ENCODE measurements around the gene CCDC185. TPM values are rescaled to one million over a fixed set of nuclear protein-coding genes. Genes with fewer than 3 reads are reported as not detected.

Gene CCDC185
- total and polyA plus RNA-seq, 10 of the 15 experiments (the other 5 are each of a cell fraction or from before 2014, with no cell fraction given) = not detected

GRCh38 chr1:223390618-223391017, 2.6 kb upstream of the CCDC185 start:
- BruUV-seq (replicated peaks) = no TSS peak
- in situ Hi-C loops (cut with MboI) (no loop called here), intact Hi-C loops (cut with micrococcal nuclease; ENCODE audit: unreplicated experiment) (no loop called here)
- H3K27me3 ChIP-seq (replicated peaks in 1 of 2; ENCODE audit: control insufficient read depth in 2 of 2, insufficient read depth in 2 of 2, low read length in 1 of 2) = peaks cover 0 to 2% of the 10 kb centered on the region in 2 experiments; a peak in 2 of 4 replicates
- H3K9ac ChIP-seq (ENCODE audit: control insufficient read depth, insufficient read depth, low read length) = no peak overlapping the region
- FAIRE-seq (no peak), DNase-seq (ENCODE audit: low read depth, low spot score) (no peak), ATAC-seq (no peak)
- SMC1A ChIA-PET (ENCODE audit: uncharacterized antibody, unreplicated experiment) = no interaction called here
- no peaks in the 10 kb centered on the region for H3K4me1 ChIP-seq (ENCODE audit: control insufficient read depth, insufficient read depth, low read length)
- H3K9me3 ChIP-seq (replicated peaks; ENCODE audit: control insufficient read depth, insufficient read depth, low read length) = no peaks in the 10 kb centered on the region; the same call in 2 of the 3 replicates
- no peaks in the 10 kb centered on the region for H3K36me3 ChIP-seq (ENCODE audit: control insufficient read depth in 2 of 2, insufficient read depth in 2 of 2, low read length in 1 of 2)
- CTCF ChIA-PET = no interaction called here
- H3K79me2 ChIP-seq (ENCODE audit: control insufficient read depth, insufficient read depth, low read length) = no peaks in the 10 kb centered on the region
- no peak overlapping the region for H2AFZ ChIP-seq (ENCODE audit: control insufficient read depth, low read depth, low read length)
- H3K4me2 ChIP-seq (ENCODE audit: control insufficient read depth, insufficient read depth) = no peak overlapping the region
- POLR2A ChIA-PET = no interaction called here
- RAD21 ChIA-PET (ENCODE audit: unreplicated experiment) = no interaction called here
- TF ChIP-seq, protein P1, sequence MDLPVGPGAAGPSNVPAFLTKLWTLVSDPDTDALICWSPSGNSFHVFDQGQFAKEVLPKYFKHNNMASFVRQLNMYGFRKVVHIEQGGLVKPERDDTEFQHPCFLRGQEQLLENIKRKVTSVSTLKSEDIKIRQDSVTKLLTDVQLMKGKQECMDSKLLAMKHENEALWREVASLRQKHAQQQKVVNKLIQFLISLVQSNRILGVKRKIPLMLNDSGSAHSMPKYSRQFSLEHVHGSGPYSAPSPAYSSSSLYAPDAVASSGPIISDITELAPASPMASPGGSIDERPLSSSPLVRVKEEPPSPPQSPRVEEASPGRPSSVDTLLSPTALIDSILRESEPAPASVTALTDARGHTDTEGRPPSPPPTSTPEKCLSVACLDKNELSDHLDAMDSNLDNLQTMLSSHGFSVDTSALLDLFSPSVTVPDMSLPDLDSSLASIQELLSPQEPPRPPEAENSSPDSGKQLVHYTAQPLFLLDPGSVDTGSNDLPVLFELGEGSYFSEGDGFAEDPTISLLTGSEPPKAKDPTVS (IDR thresholded peaks at IDR 0.05; ENCODE audit: low read depth, low read length) = no peak
- no peak for TF ChIP-seq MYC (IDR thresholded peaks at IDR 0.05; ENCODE audit: insufficient read depth, insufficient read length, insufficient replicate concordance, low read length, severe bottlenecking)
- no peak for TF ChIP-seq NFIC (IDR thresholded peaks at IDR 0.05; ENCODE audit: low read depth, low read length)
- no peak for TF ChIP-seq CREB1 (IDR thresholded peaks at IDR 0.05; ENCODE audit: low read depth)
- TF ChIP-seq WRNIP1 (IDR thresholded peaks at IDR 0.05; ENCODE audit: borderline replicate concordance, low read depth, low read length) = no peak
- no peak for TF ChIP-seq ASH2L (IDR thresholded peaks at IDR 0.05; ENCODE audit: borderline replicate concordance, low read depth)
- no peak for TF ChIP-seq DPF2 (IDR thresholded peaks at IDR 0.05)
- TF ChIP-seq, protein P2, sequence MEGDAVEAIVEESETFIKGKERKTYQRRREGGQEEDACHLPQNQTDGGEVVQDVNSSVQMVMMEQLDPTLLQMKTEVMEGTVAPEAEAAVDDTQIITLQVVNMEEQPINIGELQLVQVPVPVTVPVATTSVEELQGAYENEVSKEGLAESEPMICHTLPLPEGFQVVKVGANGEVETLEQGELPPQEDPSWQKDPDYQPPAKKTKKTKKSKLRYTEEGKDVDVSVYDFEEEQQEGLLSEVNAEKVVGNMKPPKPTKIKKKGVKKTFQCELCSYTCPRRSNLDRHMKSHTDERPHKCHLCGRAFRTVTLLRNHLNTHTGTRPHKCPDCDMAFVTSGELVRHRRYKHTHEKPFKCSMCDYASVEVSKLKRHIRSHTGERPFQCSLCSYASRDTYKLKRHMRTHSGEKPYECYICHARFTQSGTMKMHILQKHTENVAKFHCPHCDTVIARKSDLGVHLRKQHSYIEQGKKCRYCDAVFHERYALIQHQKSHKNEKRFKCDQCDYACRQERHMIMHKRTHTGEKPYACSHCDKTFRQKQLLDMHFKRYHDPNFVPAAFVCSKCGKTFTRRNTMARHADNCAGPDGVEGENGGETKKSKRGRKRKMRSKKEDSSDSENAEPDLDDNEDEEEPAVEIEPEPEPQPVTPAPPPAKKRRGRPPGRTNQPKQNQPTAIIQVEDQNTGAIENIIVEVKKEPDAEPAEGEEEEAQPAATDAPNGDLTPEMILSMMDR (IDR thresholded peaks at IDR 0.05 in 2 of 3, conservative IDR thresholded peaks at IDR 0.05 in 1 of 3; ENCODE audit: control insufficient read depth in 2 of 3, extremely low read depth in 1 of 3, insufficient read depth in 1 of 3, low read depth in 3 of 3, low read length in 3 of 3) = no peak
- H4K20me1 ChIP-seq (ENCODE audit: control insufficient read depth, insufficient read depth) = no peaks in the 10 kb centered on the region
- H3K4me3 ChIP-seq = no peak overlapping the region
- no peak overlapping the region for H3K27ac ChIP-seq (ENCODE audit: control insufficient read depth, insufficient read depth)
